ACHN (cell line): ENCODE results near the gene GJA5.

ENCODE experiments used
- DNase-seq: peaks from one replicate; pipeline ENCODE4 v3.0.0-alpha.2; 2015
- in situ Hi-C: cut with HindIII; loops from 2 replicates; pipeline ENCODE4 v1.10.0; 2017; ENCODE audit warnings: low sequenced_read_pairs, low pct_ligation_motif_present, low pct_unique_long_range_greater_than_20kb

GJA5 gene

DNA sequence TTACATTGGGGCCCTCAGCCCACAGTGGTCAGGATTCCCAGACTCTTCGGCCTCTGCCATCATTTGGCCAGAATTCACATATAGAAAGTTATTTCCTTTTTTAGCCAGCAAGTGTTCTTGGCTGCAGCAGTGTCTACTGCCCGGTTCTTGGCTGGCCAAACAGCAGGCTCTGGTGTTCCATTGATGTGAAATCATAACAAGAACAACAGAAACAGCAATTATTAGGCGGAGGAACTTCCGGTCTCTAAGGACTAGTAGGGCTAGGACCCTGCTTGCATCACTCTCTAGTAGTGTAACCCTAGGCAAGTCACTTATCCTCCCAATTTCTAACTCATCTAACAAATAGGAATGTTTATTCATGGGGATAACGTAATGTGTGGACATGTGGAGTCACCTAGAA lies 8.7 kb upstream of the GJA5 start:
- no peak for DNase-seq
- in situ Hi-C loops = no loop called here

DNA sequence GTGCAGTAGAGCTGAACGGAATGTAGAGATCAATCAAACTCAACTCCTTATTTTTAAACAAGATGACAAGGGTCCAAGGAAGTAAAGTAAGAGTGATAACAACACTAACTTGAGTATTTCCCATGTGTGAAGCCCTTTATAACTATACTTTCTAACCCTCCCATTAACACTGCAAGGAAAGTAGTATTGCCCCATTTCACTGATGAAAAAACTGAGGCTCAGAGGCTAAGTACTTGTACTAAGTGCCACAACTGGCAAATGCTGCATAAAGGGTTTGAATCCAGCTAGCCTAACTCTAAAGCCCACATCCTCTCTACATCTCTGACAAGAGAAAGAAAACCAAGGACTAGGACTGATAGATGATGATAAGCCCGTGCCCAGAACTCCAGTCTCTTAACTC lies 8.2 kb upstream of the GJA5 start:
- in situ Hi-C loops = no loop called here
- DNase-seq = no peak

DNA sequence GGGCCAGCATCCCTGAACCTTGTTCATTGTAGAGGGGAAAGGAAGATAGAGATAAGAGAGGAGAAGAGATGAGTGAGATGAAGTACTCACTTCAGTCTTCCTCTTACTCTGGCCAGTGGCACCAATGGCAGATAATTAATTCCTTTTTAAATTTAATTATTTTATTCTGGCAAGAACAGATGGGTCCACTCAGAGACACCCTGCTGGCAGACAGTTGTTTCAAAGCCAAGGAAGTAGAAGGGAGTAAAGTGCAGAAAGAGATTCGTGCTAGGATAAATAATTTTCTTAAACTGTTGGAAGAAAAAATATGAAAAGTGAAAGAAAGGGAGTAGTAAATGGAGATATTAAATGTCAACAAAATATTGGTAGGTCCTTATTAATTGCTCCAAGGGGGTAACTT lies 7.7 kb upstream of the GJA5 start:
- in situ Hi-C loops = no loop called here
- no peak for DNase-seq

DNA sequence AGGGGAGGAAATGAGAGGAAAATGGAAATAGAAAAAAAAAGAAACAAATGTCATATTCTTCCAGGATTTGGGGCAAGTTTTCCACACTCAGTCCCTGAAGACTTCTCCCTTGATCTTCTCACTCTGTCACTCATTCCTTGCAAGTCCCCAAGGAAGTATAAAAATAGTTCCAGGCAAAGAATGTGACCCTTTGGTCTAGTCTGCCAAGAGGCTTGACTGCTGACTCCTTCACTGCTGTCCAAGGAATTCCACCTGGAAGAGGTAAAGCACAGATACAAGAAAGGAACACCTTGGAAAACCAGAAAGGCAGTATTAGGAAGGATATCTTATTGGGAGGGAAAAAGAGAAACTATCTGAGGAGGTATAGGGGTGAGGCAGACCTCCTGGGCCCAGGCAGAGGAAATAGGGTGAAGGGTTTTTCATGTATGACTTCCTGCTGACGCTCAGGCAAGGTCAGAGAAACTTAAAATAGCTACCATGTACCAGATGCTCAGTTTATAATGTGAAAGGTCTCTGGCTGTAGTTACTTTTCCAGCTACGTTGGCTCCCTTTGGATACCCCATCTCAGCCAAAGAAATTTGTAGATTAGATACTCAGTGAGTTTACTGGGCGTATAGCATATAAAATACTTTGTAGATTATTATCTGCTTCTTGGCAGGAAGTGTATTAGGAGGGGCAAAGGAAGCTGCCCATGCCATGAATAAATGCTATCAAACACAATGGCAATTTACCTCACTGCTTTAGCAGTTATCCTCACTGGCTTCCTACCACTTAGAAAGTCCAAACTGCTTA lies 2.0 kb upstream of the GJA5 start:
- DNase-seq = no peak

DNA sequence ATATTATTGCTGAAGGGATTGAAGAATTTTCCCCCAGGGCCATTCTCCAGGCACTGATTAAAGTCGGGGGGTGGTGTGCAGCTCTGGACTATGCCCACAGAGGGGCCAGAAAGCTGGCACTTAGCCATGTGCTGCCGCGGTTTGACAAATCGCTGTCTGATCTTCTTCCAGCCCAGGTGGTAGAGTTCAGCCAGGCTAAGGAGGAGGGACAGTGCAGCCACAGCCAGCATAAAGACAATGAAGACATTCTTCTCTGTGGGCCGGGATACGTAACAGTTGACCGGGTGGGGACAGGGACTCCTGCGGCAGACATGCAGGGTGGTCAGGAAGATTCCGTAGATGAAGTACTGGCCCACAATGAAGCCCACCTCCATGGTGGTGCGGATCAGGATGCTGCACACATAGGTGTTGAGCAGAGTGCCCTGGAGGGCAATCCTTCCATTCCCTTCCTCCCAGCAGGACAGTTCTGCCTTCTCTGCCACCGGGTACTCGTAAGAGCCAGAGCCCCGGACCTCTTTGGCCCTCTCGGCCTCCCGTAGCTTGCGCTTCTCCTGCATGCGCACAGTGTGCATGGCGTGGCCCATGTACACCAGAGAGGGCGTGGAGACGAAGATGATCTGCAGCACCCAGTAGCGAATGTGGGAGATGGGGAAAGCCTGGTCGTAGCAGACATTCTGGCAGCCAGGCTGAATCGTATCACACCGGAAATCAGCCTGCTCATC lies 1.9 kb downstream of the GJA5 start:
- no peak for DNase-seq
- in situ Hi-C loops = no loop called here

More for the DNA sequence above, 2.0 kb upstream of the GJA5 start:
- in situ Hi-C loops = no loop called here

DNA sequence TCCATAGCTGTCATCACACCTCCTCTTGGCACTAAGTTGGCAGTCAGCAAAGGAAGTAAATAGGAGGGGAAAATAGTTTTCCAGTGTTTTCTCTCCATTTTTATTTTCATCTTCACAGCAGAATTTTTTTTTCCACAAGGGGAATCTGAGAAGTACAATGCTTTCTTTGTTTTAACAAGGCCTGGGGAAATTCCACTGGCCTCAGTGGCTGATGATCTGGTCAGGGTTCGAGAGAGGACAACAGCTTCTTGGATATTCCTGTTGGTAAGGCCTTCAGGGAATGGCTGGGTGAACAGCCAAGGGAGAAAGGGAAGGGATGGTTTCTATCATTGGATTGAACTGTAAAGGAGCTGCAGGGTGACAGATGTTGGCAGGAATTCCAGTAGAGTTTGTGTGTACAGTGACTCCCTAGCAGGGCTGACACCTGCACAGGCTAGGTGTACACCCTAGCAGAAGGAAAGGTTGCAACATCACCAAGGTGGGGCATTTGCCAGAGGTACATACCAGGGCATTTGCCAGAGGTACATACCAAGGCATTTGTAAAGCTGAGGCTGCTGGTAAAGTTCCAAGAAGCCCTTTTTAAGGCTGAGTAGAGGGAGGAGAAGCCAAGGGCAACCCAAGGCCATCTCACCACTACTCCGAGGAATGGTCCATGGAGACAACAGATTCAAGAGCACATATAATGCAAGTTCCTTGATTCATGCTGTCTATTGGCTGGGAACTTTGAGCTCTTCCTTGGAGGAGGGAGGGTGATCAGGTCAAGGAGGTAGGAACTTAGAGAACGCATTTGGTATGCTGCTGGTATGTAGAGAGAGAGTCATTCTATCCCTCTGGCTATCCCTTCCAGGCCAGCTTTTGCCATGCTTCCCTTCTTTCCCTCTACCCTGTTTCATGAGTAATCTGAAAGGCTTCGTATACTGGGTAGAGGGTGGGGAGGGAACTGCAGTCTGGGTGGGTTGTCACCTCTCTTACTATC lies 3.1 kb downstream of the GJA5 start:
- in situ Hi-C loops = no loop called here
- no peak for DNase-seq

DNA sequence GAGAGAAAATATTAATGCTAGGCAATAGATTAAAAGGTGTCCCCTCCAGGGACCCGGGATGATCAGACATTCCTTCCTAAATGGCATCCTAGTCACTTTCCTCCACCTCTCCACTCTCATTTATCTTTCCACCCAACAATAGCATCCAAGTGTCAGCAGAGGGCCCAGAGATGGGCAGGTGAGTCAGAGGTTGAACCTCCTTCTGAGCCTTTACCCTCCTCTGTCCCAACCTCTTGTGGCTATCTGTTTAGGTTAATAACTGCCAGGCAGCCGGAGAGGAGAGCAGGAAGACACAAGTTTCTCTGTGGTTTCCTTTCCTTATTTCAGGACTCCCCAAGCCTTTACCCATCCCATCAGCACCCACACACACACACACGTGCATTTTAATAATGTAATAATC lies 4.1 kb downstream of the GJA5 start:
- no peak for DNase-seq
- in situ Hi-C loops = no loop called here

DNA sequence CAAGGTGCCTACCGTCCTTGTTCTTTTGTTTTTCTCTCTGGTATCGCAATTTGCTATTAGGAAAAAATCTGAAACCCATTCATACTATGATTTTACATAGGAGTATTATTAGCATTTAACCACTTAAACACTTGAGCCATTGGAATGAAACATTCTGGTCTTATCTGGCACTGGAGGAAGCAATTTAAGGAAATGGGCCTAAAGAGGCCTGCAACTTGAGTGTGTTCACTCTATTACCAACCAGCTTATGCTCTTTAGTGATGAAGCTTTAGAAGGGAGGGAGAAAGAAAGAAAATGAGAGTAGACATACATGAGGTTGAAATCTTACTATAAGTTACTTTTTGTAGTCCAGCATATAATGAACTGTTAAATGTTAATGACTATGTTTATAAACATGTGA lies 5.7 kb downstream of the GJA5 start:
- in situ Hi-C loops = no loop called here
- DNase-seq = no peak

DNA sequence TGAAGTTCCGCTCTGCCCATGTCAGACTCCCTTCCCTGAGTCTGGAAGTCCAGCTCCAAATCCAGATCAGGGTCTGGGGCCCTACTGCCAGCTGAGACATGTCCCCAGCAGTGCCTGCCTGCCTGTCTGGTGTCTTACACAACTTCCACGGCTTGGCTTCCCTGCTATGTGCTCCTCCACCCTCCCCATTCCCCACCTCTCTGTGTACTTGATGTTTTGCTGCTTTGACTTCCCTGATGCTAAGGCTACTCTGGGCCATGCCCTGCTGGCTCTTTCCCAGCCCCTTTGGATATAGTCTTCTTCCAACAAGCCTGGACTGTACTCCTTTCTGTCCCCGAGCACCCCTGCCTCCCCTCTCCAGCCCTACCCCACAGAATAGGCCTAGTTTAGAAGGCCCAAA lies 7.3 kb downstream of the GJA5 start:
- in situ Hi-C loops = no loop called here
- DNase-seq = no peak

DNA sequence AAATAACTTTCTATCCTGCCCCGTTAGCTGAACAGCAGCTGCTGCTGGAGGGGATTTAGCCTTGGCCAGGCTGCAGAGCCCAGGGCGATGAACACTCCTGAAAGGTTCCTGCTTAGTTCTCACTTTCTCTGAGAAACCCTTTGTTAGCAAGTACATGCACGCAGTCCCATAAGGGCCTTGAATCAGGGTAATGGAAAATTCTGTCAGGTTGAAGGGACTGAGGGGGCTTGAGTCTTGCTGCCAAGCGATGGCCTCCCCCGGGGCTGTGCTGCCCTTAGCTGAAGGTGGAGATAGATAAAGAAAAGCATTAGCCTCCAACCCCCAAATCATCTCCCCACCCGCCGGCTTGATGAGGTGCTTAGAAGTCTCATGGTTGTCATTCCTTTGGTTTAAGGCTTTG lies 7.9 kb downstream of the GJA5 start:
- in situ Hi-C loops = no loop called here
- DNase-seq = no peak

DNA sequence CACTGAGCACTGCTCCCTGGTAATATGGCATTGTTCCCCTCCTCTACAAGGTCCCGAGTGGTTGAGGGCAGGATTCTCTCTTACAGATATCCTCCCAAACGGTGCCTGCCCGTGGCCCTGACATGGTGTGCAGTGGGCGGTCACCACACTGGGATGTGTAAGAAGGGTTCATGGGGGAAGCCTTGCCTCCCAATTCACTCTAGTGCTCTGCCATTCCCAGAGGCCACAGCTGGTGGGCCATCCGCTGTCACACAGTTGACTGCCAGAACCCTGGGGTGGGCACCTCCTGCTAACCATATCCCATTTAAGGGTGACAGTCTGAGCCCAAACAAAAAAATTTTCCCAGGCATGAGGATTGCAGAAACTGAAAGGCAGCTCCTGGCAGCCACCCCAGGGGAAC lies 9.1 kb downstream of the GJA5 start:
- in situ Hi-C loops = no loop called here
- DNase-seq = no peak

DNA sequence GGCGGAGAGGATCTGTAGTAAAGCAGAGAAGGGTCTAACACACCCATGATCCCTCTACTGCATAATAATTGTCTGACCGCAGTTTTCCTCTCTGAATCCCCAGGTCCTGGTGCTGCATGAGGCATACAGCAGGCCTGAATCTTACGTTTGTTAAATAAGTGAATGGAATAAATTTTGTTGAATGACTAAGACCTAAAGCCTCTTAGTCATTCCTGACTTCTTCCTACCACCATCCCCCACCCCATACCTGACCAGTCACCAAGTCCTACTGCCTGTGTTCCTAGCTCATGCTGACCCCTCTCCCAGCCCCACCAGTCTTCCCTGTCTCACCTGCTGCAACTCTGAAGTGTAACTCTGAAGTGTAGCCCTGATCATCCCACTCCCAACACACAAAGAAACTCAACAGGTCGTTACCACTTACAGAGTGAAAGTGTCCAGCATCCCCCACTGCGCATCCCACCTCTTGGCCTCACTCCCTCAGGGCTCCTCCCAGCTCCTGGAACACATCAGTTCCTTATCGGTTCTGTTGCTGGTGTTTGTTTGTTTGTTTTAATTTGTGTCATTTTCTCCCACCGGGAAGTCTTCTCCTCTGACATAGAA lies 9.7 kb downstream of the GJA5 start:
- DNase-seq = no peak
- in situ Hi-C loops = no loop called here

DNA sequence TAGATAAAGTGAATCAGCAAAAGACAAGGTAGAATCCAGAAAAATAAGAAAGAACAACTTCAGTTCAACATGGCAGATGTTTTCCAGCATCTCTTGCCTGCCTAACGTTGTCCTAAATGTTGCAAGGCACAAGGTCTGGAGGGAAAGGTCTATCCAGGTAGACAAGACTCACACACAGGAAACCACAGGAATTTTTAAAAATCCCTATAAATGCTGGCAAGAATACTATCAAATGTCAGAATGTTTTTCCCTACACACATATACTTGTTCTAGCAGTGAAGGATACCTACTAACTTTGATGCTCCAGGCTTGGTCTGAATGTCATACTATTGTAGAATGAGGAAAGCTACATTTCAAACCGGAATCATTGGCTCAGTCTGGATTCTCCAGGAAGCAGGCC lies 10.6 kb downstream of the GJA5 start:
- in situ Hi-C loops = no loop called here
- no peak for DNase-seq

DNA sequence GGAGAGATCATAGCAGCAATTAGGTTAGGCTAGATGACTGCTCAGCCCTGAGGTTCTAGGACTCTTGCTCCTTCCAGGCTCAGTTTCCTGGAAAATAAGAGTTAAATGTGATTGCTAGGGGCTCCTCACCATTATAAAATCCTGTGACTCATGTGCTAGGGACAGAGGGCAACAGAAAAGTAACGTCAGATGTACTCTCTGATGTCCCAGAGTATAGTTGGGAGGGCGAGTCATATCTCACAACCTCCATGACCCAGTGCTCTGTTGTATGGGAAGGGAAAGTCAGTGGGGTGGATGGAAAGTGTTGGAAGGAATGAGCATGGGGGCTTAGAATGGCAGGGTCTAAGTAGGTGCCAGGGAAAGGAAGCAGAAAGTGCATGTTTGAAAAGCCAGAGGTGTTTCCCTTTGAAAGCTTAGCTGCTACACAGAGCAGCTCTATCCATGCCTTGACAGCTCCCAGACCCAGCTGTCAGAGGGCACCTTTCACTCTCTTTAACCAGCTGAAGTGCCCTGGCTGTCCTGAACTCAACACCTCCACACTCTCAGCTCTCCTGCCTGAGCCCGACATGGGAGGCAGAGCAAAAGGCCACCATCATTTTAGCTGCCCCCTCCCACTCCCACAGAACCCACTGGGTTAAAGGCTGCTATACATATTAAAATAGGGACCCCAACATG lies 11.6 kb downstream of the GJA5 start:
- in situ Hi-C loops = no loop called here
- DNase-seq = no peak

DNA sequence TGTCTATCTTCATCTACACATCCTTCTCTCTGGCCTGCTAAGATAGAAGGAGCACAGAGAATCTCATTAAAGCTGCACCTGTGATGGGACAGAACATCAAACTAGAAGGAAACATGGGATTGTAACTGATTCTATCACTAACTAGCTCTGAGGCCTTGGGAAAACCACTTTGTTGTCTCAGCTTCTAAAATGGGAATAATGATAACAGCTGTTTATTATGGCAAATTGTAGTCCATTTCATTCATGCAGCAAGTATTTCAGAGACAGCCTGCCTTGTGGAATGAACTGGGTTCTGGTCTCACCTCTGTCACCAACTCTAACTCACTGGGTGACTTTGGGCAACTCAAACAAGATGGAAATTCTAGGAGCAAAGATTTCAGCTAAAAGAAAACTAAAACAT lies 12.4 kb downstream of the GJA5 start:
- DNase-seq = no peak
- in situ Hi-C loops = no loop called here

DNA sequence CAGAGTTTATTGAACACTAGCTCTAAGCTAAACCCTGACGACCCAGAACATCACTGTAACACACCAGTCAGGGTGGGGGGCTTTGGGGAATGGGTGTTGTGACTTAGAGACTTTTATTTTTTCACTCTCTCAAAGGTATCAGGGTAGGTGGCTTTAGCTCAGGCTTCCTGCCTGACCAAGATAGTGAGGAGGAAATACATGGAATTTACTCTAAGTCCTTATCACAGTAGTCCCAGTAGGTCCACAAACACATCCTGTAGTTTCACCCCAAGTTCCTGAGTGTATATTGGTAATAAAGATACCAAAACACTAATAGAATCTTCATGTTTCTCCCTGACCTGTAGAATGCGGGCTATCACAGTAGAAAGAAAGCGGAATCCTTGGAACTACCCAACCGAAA lies 15.1 kb downstream of the GJA5 start:
- no peak for DNase-seq
- in situ Hi-C loops = no loop called here

DNA sequence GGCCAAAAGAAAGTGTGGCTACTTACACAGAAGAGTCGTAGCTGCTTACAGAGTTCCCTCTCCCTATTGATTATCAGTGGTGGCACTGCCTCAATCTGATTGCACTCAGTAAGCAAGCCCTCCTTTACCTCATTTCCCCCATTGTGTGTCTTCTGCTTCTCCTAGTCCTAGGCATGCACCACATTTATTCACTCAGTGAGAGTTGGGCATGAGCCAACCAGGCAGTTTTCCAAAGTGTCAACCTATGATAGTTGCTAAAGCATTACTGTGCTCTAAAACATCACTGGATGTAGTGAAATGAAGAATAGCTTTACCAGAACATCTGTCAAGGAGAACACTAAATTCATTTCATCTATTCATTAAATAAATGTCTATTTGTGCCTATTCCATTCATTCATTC lies 19.3 kb downstream of the GJA5 start:
- DNase-seq = no peak
- in situ Hi-C loops = no loop called here

DNA sequence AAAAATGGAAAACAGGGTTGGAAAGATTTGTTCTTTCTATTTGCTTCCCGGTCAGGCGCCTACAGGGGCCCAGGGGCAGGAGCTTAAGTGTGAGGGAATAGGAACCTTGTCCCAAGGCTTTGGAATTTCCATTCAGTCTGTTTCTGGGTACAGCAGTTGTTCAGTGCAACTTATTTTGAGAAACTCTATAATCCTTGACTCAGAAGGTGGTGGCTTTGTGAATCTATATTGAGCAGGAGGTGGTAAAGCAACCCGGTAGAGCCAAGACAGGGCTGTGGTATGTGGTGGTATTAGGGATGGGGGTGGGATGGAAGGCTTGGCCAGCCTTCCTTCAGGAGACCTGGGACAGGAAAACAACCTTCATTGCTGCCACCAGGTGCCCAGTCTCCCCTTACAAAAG lies 20.0 kb downstream of the GJA5 start:
- in situ Hi-C loops = no loop called here
- no peak for DNase-seq
